ENCODE measurements around the gene VIL1. TPM values are rescaled to one million over a fixed set of nuclear protein-coding genes. Genes with fewer than 3 reads are reported as not detected.

The VIL1 gene
- total and polyA plus RNA-seq, 2 of the 13 experiments (the other 11 are each of a cell fraction or from before 2014, with no cell fraction given), result 287 to 301 TPM

DNA sequence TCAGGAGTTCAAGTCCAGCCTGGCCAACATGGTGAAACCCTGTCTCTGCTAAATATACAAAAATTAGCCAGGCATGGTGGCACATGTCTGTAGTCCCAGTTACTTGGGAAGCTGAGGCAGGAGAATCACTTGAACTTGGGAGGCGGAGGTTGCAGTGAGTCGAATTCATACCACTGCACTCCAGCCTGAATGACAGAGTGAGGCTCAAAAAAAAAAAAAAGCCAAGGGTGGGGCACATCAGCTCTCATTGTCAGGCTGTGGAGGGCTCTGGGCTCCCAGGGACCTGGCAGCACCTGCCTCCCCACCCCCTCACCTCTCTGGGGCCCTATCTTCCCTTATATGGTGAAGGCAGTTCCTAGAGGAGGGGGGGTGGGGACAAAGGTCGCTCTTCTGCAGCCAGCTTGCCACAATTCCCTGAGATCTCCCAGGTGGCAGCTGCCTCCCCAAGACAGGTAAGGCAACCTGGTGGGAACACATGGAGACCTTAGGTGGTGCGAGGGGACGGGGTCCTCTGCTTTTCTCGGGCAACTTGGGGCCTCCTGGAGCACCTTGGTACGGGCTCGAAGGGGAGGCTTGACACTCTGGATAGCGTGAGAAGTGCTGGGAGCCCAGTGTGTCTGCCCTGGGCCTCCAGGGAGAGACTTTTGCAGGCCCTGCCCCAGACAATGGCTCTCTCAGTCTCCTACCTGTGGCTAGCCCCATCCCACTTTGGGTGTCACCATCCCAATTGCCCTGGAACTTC, at the start of gene VIL1 (continued):
- TF ChIP-seq GABPB1 (CRISPR knock-in tag; IDR thresholded peaks at IDR 0.05) (peak; percentile 45), ZBTB20 (CRISPR knock-in tag; IDR thresholded peaks at IDR 0.05; ENCODE audit: borderline replicate concordance, low read depth) (no peak; the same call in 1 of the 2 replicates), KDM5A (IDR thresholded peaks at IDR 0.05; ENCODE audit: borderline replicate concordance, low read length) (peak; percentile 50; the same call in 1 of the 2 replicates), ZBTB7A (CRISPR knock-in tag; IDR thresholded peaks at IDR 0.05) (peak; percentile 4; the same call in 1 of the 2 replicates), ZNF761 (CRISPR knock-in tag; conservative IDR thresholded peaks at IDR 0.05) (no peak; the same call in 1 of the 2 replicates), ZMYM4 (CRISPR knock-in tag; IDR thresholded peaks at IDR 0.05) (peak; percentile 63; the same call in 1 of the 2 replicates), ZSCAN12 (CRISPR knock-in tag; IDR thresholded peaks at IDR 0.05) (no peak), FOXO4 (CRISPR knock-in tag; conservative IDR thresholded peaks at IDR 0.05) (0 out of 2 replicates have a peak, but pooled peaks have one; percentile 74), TAF15 (IDR thresholded peaks at IDR 0.05; ENCODE audit: low read depth, low read length, poor library complexity, severe bottlenecking) (no peak), NFIB (CRISPR knock-in tag; IDR thresholded peaks at IDR 0.05; ENCODE audit: borderline replicate concordance) (no peak), ZNF34 (CRISPR knock-in tag; IDR thresholded peaks at IDR 0.05; ENCODE audit: borderline replicate concordance) (no peak), ZNF30 (CRISPR knock-in tag; IDR thresholded peaks at IDR 0.05) (0 out of 2 replicates have a peak, but pooled peaks have one; percentile 72), ZBTB3 (CRISPR knock-in tag; IDR thresholded peaks at IDR 0.05; ENCODE audit: borderline replicate concordance, low read depth) (no peak), KLF16 (CRISPR knock-in tag; IDR thresholded peaks at IDR 0.05) (peak in 1 of 2 experiments; percentile 86; a peak in 2 of 4 replicates), ARHGAP35 (CRISPR knock-in tag; IDR thresholded peaks at IDR 0.05; ENCODE audit: borderline replicate concordance) (no peak; the same call in 1 of the 2 replicates), ZNF343 (CRISPR knock-in tag; IDR thresholded peaks at IDR 0.05) (no peak), ZC3H4 (CRISPR knock-in tag; IDR thresholded peaks at IDR 0.05; ENCODE audit: borderline replicate concordance) (no peak), KMT2A (CRISPR knock-in tag; IDR thresholded peaks at IDR 0.05) (0 out of 2 replicates have a peak, but pooled peaks have one; percentile 44), GRHL1 (CRISPR knock-in tag; conservative IDR thresholded peaks at IDR 0.05) (no peak), CERS6 (CRISPR knock-in tag; IDR thresholded peaks at IDR 0.05) (no peak)
- TF ChIP-seq, protein P1, sequence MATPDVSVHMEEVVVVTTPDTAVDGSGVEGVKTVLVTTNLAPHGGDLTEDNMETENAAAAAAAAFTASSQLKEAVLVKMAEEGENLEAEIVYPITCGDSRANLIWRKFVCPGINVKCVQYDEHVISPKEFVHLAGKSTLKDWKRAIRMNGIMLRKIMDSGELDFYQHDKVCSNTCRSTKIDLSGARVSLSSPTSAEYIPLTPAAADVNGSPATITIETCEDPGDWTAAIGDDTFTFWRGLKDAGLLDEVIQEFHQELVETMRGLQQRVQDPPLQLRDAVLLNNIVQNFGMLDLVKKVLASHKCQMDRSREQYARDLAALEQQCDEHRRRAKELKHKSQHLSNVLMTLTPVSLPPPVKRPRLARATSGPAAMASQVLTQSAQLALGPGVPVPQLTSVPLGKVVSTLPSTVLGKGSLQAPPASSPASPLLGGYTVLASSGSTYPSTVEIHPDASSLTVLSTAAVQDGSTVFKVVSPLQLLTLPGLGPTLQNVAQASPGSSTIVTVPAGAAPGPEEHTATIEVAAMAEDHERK (CRISPR knock-in tag; IDR thresholded peaks at IDR 0.05; ENCODE audit: low read depth), result no peak
- TF ChIP-seq, protein P2, sequence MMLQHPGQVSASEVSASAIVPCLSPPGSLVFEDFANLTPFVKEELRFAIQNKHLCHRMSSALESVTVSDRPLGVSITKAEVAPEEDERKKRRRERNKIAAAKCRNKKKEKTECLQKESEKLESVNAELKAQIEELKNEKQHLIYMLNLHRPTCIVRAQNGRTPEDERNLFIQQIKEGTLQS (CRISPR knock-in tag; IDR thresholded peaks at IDR 0.05), result no peak

Measured in HepG2 (cell line).